Vagina (tissue), 2 donors: ENCODE measurements around the gene RNF167. TPM values are rescaled to one million over a fixed set of nuclear protein-coding genes. Genes with fewer than 3 reads are reported as not detected.

Source experiments
- DNase-seq, 2 donors: peaks; one replicate each; pipeline ENCODE4 v3.0.0-alpha.2; 2017; ENCODE audit errors: extremely low spot score in 2 of 2
- H3K27ac ChIP-seq: fragments of 200-600 bp; sonication (generic); one replicate; pipeline ENCODE4 v1.5.1; 2019
- H3K27me3 ChIP-seq: fragments of 200-600 bp; sonication (generic); one replicate; pipeline ENCODE4 v1.5.1; 2019
- H3K36me3 ChIP-seq, 2 donors: fragments of 200-600 bp; sonication (generic); one replicate each; pipeline ENCODE4 v1.5.1; 2017 to 2019
- H3K4me1 ChIP-seq: fragments of 200-600 bp; sonication (generic); one replicate; pipeline ENCODE4 v1.5.1; 2019
- H3K4me3 ChIP-seq, 2 donors: fragments of 200-600 bp; sonication (generic); 1 replicate in 1 of 2; 2 replicates in 1 of 2; pipeline ENCODE4 v1.5.1; 2016 to 2019
- H3K9me3 ChIP-seq: fragments of 200-600 bp; sonication (generic); one replicate; pipeline ENCODE4 v1.5.1; 2019
- CTCF ChIP-seq, 3 experiments: fragments of 450-650 bp in 2 of 3; fragments of 200-600 bp in 1 of 3; sonication (generic) in 1 of 3; IDR thresholded peaks; one replicate each; pipeline ENCODE4 v1.5.1; 2017 to 2019; ENCODE audit warnings: antibody characterized with exemption in 3 of 3, mild to moderate bottlenecking in 2 of 3, moderate library complexity in 2 of 3
- POLR2A ChIP-seq, 2 donors: fragments of 450-650 bp; IDR thresholded peaks; one replicate each; pipeline ENCODE4 v1.6.1; 2017; ENCODE audit warnings: antibody characterized with exemption in 2 of 2, mild to moderate bottlenecking in 2 of 2, moderate library complexity in 2 of 2
- POLR2AphosphoS5 ChIP-seq, 2 donors: sonication (generic); formaldehyde crosslinking; IDR thresholded peaks; one replicate each; pipeline ENCODE4 v1.9.0; 2017; ENCODE audit warnings: antibody characterized with exemption in 2 of 2, mild to moderate bottlenecking in 2 of 2, low read depth in 1 of 2; ENCODE audit not compliant: insufficient read depth in 1 of 2
- intact Hi-C: fragments of 100-400 bp; cut with DNase I; formaldehyde crosslinking; loops from one replicate; pipeline ENCODE4 v1.15.1; 2023
- microRNA-seq: library from miRNA; unstranded; fragments of <30 nt; microRNA quantifications from one replicate; pipeline ENCODE4, GENCODE V29; 2017; ENCODE audit warnings: borderline number of aligned reads, borderline replicate concordance
- small RNA-seq: library from RNA; depleted of rRNA; stranded (forward); fragments of <200 nt; gene quantifications from one replicate; pipeline ENCODE3, GENCODE V24; 2016
- total RNA-seq: library from RNA; depleted of rRNA; stranded (reverse); fragments of >200 nt; gene quantifications from one replicate; pipeline ENCODE4 v1.2.3, GENCODE V29; 2016

Gene RNF167
- total RNA-seq, 1 donor from 2014 or later, result 54.3 TPM

- no peaks in the 10 kb centered on the region for H3K9me3 ChIP-seq
Measured at GRCh38 chr17:4994081-4994595, 54.1 kb downstream of the RNF167 start.

More at GRCh38 chr17:4994081-4994595, 54.1 kb downstream of the RNF167 start:
- TF ChIP-seq POLR2A (IDR thresholded peaks at IDR 0.05) (no peak), POLR2AphosphoS5 (IDR thresholded peaks at IDR 0.05; ENCODE audit: insufficient read depth in 1 of 2, low read depth in 1 of 2) (no peak), CTCF (IDR thresholded peaks at IDR 0.05) (no peak)
- no peak for DNase-seq
- H3K27me3 ChIP-seq, result no peaks in the 10 kb centered on the region
- no peaks in the 10 kb centered on the region for H3K36me3 ChIP-seq
- H3K4me3 ChIP-seq, result no peak overlapping the region
- intact Hi-C loops, result no loop called here
- no peak overlapping the region for H3K27ac ChIP-seq
- H3K4me1 ChIP-seq, result peaks cover 20% of the 10 kb centered on the region

Small RNA genes within 50 kb of the gene (microRNA-seq; reads per million reads assigned to microRNA genes)
- gene MIR6864 (not detected), gene MIR6865 (not detected)

Small RNA genes within 50 kb of the gene (small RNA-seq; reads per million reads assigned to genes)
- gene MIR6864, result not detected
- gene MIR6865, result 0.26 reads per million

Other genes starting within 250 kb of the RNF167 start
- gene PELP1, start 236.1 kb upstream of the RNF167 start, total RNA-seq, result 19.4 TPM
- gene ARRB2, start 229.6 kb upstream of the RNF167 start, total RNA-seq, result 28.0 TPM
- 28.5 TPM for gene MED11, start 208.8 kb upstream of the RNF167 start, total RNA-seq
- gene ZMYND15, start 200.4 kb upstream of the RNF167 start, total RNA-seq, result not detected
- gene CXCL16, start 200.3 kb upstream of the RNF167 start, total RNA-seq, result 6.4 TPM
- not detected for gene TM4SF5, start 168.4 kb upstream of the RNF167 start, total RNA-seq
- 12.5 TPM for gene VMO1, start 153.9 kb upstream of the RNF167 start, total RNA-seq
- not detected for gene GLTPD2, start 151.3 kb upstream of the RNF167 start, total RNA-seq
- 110 TPM for gene PSMB6, start 144.1 kb upstream of the RNF167 start, total RNA-seq
- gene PLD2, start 133.1 kb upstream of the RNF167 start, total RNA-seq, result 63.6 TPM
- gene MINK1, start 106.9 kb upstream of the RNF167 start, total RNA-seq, result 120 TPM
- 1.7 TPM for gene C17orf107, start 40.7 kb upstream of the RNF167 start, total RNA-seq
- 0.98 TPM for gene CHRNE, start 37.2 kb upstream of the RNF167 start, total RNA-seq
- gene GP1BA, start 8.0 kb upstream of the RNF167 start, total RNA-seq, result not detected
- 45.7 TPM for gene SLC25A11, start 222 bp upstream of the RNF167 start, total RNA-seq
- gene PFN1, start 8.3 kb downstream of the RNF167 start, total RNA-seq, result 811 TPM
- gene ENO3, start 10.9 kb downstream of the RNF167 start, total RNA-seq, result 5.6 TPM
- gene SPAG7, start 27.5 kb downstream of the RNF167 start, total RNA-seq, result 34.6 TPM
- 36.3 TPM for gene CAMTA2, start 47.4 kb downstream of the RNF167 start, total RNA-seq
- gene INCA1, start 57.3 kb downstream of the RNF167 start, total RNA-seq, result 1.7 TPM
- 46.9 TPM for gene KIF1C, start 57.7 kb downstream of the RNF167 start, total RNA-seq
- 0.49 TPM for gene SLC52A1, start 95.2 kb downstream of the RNF167 start, total RNA-seq
- 3.4 TPM for gene ZFP3, start 138.2 kb downstream of the RNF167 start, total RNA-seq
- gene ZNF232, start 171.6 kb downstream of the RNF167 start, total RNA-seq, result 4.9 TPM
- gene USP6, start 175.8 kb downstream of the RNF167 start, total RNA-seq, result 0.49 TPM